K562 (cell line): ENCODE results near the gene SART1. TPM values are rescaled to one million over a fixed set of nuclear protein-coding genes. Genes with fewer than 3 reads are reported as not detected.
A peak's percentile ranks its signal among the peaks of the same experiment; 100 is the strongest.

Source experiments
- ATAC-seq: fragments of 200-7000 bp; cut with Tn5 transposase; 3 replicates; pipeline ENCODE4 v1.9.1; 2020; ENCODE audit warnings: moderate library complexity
- BruUV-seq: library from RNA; stranded (reverse); fragments of 400-500 nt; replicated peaks from 2 replicates; lab custom pipeline; 2021; lab: Mats Ljungman, UMichigan
- CTCF ChIA-PET: fragments of 300-600 bp; formaldehyde crosslinking; extraction: SDS; loops from one replicate; lab custom pipeline; 2021; ENCODE audit warnings: low intra/inter-chr PET ratio; lab: Yijun Ruan, JAX
- POLR2A ChIA-PET: fragments of 300-600, 350-650 bp; sonication (Branson Sonifier 250); formaldehyde crosslinking; extraction: SDS; loops from one replicate; lab custom pipeline; 2021; ENCODE audit warnings: antibody characterized with exemption, inconsistent platforms; lab: Yijun Ruan, JAX
- DNase-seq, 4 experiments: peaks; one replicate each; pipeline versions ENCODE4 v3.0.0 to v3.0.0-alpha.2; 2011 to 2018; ENCODE audit warnings: low spot score in 3 of 4, mixed read lengths in 3 of 4; ENCODE audit errors: extremely low read depth in 1 of 4
- FAIRE-seq: peaks from 2 replicates; lab custom pipeline; 2011; peaks lifted over from hg19 to GRCh38; lab: Jason Lieb, UNC
- H2AFZ ChIP-seq: 2 replicates; pipeline ENCODE4 v1.6.0; 2011; ENCODE audit warnings: low read depth, low read length, control low read depth, inconsistent platforms
- H3K27ac ChIP-seq: fragments of 200-600 bp; 3 replicates; pipeline ENCODE4 v1.8.0; 2011; ENCODE audit warnings: low read depth, mild to moderate bottlenecking, control low read depth, inconsistent platforms, low read length, moderate library complexity, mixed read lengths; ENCODE audit errors: extremely low read depth
- H3K27me3 ChIP-seq, 2 experiments: fragments of 300-600 bp in 1 of 2; 2 replicates in 1 of 2; 3 replicates in 1 of 2; pipeline versions ENCODE4 v1.6.0 to v1.8.0; 2011; ENCODE audit warnings: inconsistent platforms in 2 of 2, low read length in 2 of 2, mild to moderate bottlenecking in 1 of 2, mixed read lengths in 1 of 2, moderate library complexity in 1 of 2; ENCODE audit not compliant: control insufficient read depth in 2 of 2, insufficient read depth in 2 of 2
- H3K36me3 ChIP-seq: fragments of 300-600 bp; 3 replicates; pipeline ENCODE4 v1.8.0; 2011; ENCODE audit warnings: mild to moderate bottlenecking, low read length, inconsistent platforms; ENCODE audit not compliant: control insufficient read depth, insufficient read depth
- H3K4me1 ChIP-seq, 2 experiments: fragments of 200-600 bp in 1 of 2; replicated peaks in 1 of 2; 2 replicates in 1 of 2; 3 replicates in 1 of 2; pipeline versions ENCODE4 v1.5.1 to v1.8.0; 2011; ENCODE audit warnings: inconsistent platforms in 2 of 2, low read length in 2 of 2, mild to moderate bottlenecking in 1 of 2, mixed read lengths in 1 of 2, moderate library complexity in 1 of 2; ENCODE audit not compliant: control insufficient read depth in 2 of 2, insufficient read depth in 2 of 2
- H3K4me2 ChIP-seq: 2 replicates; pipeline ENCODE4 v1.6.1; 2011; ENCODE audit warnings: low read length, control low read depth, inconsistent platforms, mixed read lengths; ENCODE audit not compliant: insufficient read depth
- H3K4me3 ChIP-seq: fragments of 200-600 bp; sonication (generic), shearing (Covaris generic); 2 replicates; pipeline ENCODE4 v1.5.1; 2016; ENCODE audit warnings: control low read depth, inconsistent platforms
- H3K79me2 ChIP-seq: fragments of 200-600 bp; 3 replicates; pipeline ENCODE4 v1.8.0; 2011; ENCODE audit warnings: low read length, inconsistent platforms; ENCODE audit not compliant: control insufficient read depth, insufficient read depth
- H3K9ac ChIP-seq, 2 experiments: 2 replicates each; pipeline versions ENCODE4 v1.6.0 to v1.6.1; 2011; ENCODE audit warnings: low read depth in 2 of 2, low read length in 2 of 2, control low read depth in 1 of 2, inconsistent platforms in 1 of 2, mild to moderate bottlenecking in 1 of 2, mixed read lengths in 1 of 2; ENCODE audit not compliant: insufficient read depth in 1 of 2
- H3K9me1 ChIP-seq: one replicate; pipeline ENCODE4 v1.6.0; 2011; ENCODE audit warnings: inconsistent platforms, mild to moderate bottlenecking, low read length, moderate library complexity; ENCODE audit not compliant: control insufficient read depth, insufficient read depth
- H3K9me3 ChIP-seq: replicated peaks from 2 replicates; pipeline ENCODE4 v1.5.1; 2011; ENCODE audit warnings: low read depth, low read length, inconsistent platforms; ENCODE audit not compliant: control insufficient read depth, insufficient read depth
- H4K20me1 ChIP-seq: replicated peaks from 2 replicates; pipeline ENCODE4 v1.6.1; 2011; ENCODE audit warnings: low read length, inconsistent platforms, mixed read lengths; ENCODE audit not compliant: control insufficient read depth, insufficient read depth
- ERF ChIP-seq: fragments of 450-650 bp; formaldehyde crosslinking; IDR thresholded peaks from 2 replicates; pipeline ENCODE4 v1.4.0; 2020; ENCODE audit warnings: mild to moderate bottlenecking, mixed read lengths
- FOXK2 ChIP-seq, 2 experiments: fragments of 450-650 bp; IDR thresholded peaks in 1 of 2; conservative IDR thresholded peaks in 1 of 2; 2 replicates each; pipeline ENCODE4 v1.6.1; 2016; ENCODE audit warnings: low read depth in 2 of 2, mild to moderate bottlenecking in 1 of 2
- LEF1 ChIP-seq: fragments of 450-650 bp; IDR thresholded peaks from 2 replicates; pipeline ENCODE4 v1.6.1; 2016; ENCODE audit warnings: mild to moderate bottlenecking
- MAZ ChIP-seq, 2 experiments: fragments of 450-650 bp in 1 of 2; sonication (generic) in 1 of 2; formaldehyde crosslinking; IDR thresholded peaks in 1 of 2; conservative IDR thresholded peaks in 1 of 2; 2 replicates each; pipeline versions ENCODE4 v1.4.0 to v1.5.0; 2020; ENCODE audit warnings: mild to moderate bottlenecking in 1 of 2, missing genetic modification reagents in 1 of 2
- NFRKB ChIP-seq: fragments of 450-650 bp; IDR thresholded peaks from 2 replicates; pipeline ENCODE4 v1.6.1; 2016; ENCODE audit warnings: low read depth
- NR1H2 ChIP-seq: sonication (generic); formaldehyde crosslinking; IDR thresholded peaks from 2 replicates; pipeline ENCODE4 v1.4.0; 2020; ENCODE audit warnings: mild to moderate bottlenecking, missing genetic modification reagents
- PHF8 ChIP-seq: fragments of 200-600 bp; sonication (generic); IDR thresholded peaks from 2 replicates; pipeline ENCODE4 v1.6.1; 2012; ENCODE audit warnings: mixed run types, mild to moderate bottlenecking, inconsistent platforms, low read length, moderate library complexity, borderline replicate concordance
- SMARCA4 ChIP-seq: fragments of 450-650 bp; IDR thresholded peaks from 2 replicates; pipeline ENCODE4 v1.6.1; 2016
- STAG1 ChIP-seq: sonication (generic); formaldehyde crosslinking; IDR thresholded peaks from 2 replicates; pipeline ENCODE4 v1.5.0; 2020; ENCODE audit warnings: missing genetic modification reagents, borderline replicate concordance
- ZKSCAN1 ChIP-seq: fragments of 150-350 bp; IDR thresholded peaks from 2 replicates; pipeline ENCODE4 v1.6.1; 2016; ENCODE audit warnings: low read depth, low read length
- ZNF197 ChIP-seq: fragments of 200-800 bp; sonication (Bioruptor generic); IDR thresholded peaks from 2 replicates; pipeline ENCODE4 v1.6.1; 2016; ENCODE audit warnings: low read depth, missing genetic modification characterization, missing compliant biosample characterization
- ZNF384 ChIP-seq: IDR thresholded peaks from 2 replicates; pipeline ENCODE4 v1.6.1; 2012; ENCODE audit warnings: low read depth, low read length, improper control_type of control experiment
- WGBS: fragments of 100-300 bp; shearing (Covaris generic); methylation state at CpG from one replicate; pipeline ENCODE4 v1.1.6; 2016; ENCODE audit warnings: low coverage, mixed read lengths; ENCODE audit not compliant: insufficient coverage; ENCODE audit errors: missing lambda C conversion rate; 5-methylcytosine and 5-hydroxymethylcytosine counted together
- in situ Hi-C: fragments of 300-500 bp; cut with MboI; formaldehyde crosslinking; loops from 4 replicates; pipeline ENCODE4 v1.15.0; 2018; ENCODE audit warnings: inconsistent platforms, mixed read lengths
- intact Hi-C: fragments of 100-400 bp; cut with micrococcal nuclease; formaldehyde crosslinking; loops from 2 replicates; pipeline ENCODE4 v1.14.2; 2022
- polyA plus RNA-seq, 8 experiments: library from polyadenylated mRNA; depleted of rRNA in 4 of 8; stranded (reverse) in 5 of 8; unstranded in 3 of 8; fragments of >200 nt; fragmentation: Nextera tagmentation in 2 of 8; fragmentation: Illumina TruSeq in 1 of 8; extraction: Ambion mirVana in 2 of 8; extraction: Trizol in 1 of 8; gene quantifications; 2 replicates each; pipeline versions ENCODE4 v1.2.1 to v1.2.3, GENCODE V29; 2011 to 2014; ENCODE audit warnings: inconsistent platforms in 1 of 8, missing spikeins in 1 of 8
- total RNA-seq, 7 experiments: library from RNA; depleted of rRNA in 6 of 7; stranded (reverse); fragments of >200 nt in 6 of 7; fragmentation: Illumina TruSeq in 2 of 7; extraction: Trizol in 2 of 7; gene quantifications; 2 replicates each; pipeline versions ENCODE4 v1.2.1 to v1.2.3, GENCODE V29; 2011 to 2021; ENCODE audit warnings: low replicate concordance in 1 of 7
- TF ChIP-seq, protein P1 (sequence below): fragments of 450-650 bp; IDR thresholded peaks from 2 replicates; pipeline ENCODE4 v1.6.1; 2016; ENCODE audit warnings: antibody characterized with exemption
- TF ChIP-seq, protein P2 (sequence below): fragments of 200-800 bp; sonication (Bioruptor generic); IDR thresholded peaks from 2 replicates; pipeline ENCODE4 v1.6.1; 2017; ENCODE audit warnings: missing genetic modification characterization, missing compliant biosample characterization
- TF ChIP-seq, protein P3 (sequence below): fragments of 450-650 bp; IDR thresholded peaks from 2 replicates; pipeline ENCODE4 v1.6.1; 2017; ENCODE audit warnings: antibody characterized with exemption, mild to moderate bottlenecking

The SART1 gene
- total and polyA plus RNA-seq, 9 of the 15 experiments (the other 6 are each of a cell fraction or from before 2014, with no cell fraction given): 4.8 to 84.1 (median 31.7) TPM

DNA sequence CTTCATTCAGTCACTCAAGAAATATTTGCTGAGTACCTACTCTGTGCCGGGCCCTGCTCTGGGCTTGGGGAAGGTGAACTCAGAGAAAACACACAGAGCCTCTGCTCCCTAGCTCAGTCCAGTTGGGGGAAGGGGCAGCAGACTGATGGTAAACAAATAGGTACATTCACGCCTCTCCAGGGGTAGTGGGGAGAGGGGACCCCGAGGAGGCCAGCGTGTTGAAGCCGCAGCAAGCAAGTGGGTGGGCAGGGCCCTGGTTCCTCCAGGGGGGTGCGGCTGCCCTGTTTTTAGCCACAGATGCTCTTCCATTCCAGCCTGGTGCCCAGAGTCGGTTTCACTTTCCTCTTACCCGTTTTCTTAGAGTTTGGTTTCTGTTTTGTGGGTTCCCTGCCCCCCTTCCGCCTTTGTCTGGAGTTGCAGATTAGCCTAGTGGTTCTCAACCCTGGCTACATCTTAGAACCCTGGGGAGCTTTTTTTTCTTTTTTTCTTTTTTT, 33.6 kb upstream of the SART1 start:
- in situ Hi-C loops: no loop called here
- H2AFZ ChIP-seq: peak overlapping the region; percentile 85
- H3K9me3 ChIP-seq: no peaks in the 10 kb centered on the region
- intact Hi-C loops: no loop called here
- 43% methylated on average over 9 of the region's 9 CpGs for WGBS
- peaks cover 23 to 42% of the 10 kb centered on the region in 2 experiments; a peak in 4 of 5 replicates for H3K4me1 ChIP-seq
- peak overlapping the region; percentile 32 to 44; a peak in 3 of 4 replicates for H3K9ac ChIP-seq
- peaks cover 3% of the 10 kb centered on the region; the same call in 1 of the 3 replicates for H3K36me3 ChIP-seq
- H3K27ac ChIP-seq: peak overlapping the region; percentile 47
- no peaks in the 10 kb centered on the region for H4K20me1 ChIP-seq
- FAIRE-seq (no peak), DNase-seq (peak; percentile 14 to 64 (median 36)), ATAC-seq (peak; percentile 52)
- H3K4me2 ChIP-seq: peak overlapping the region; percentile 66
- POLR2A ChIA-PET: interaction anchor here (0.5 to 1.8 kb wide), 6 partner anchors 10 to 428 kb away, joined by 3 to 5 read pairs (median 3); partner anchors contain the start of gene CCDC85B
- CTCF ChIA-PET: no interaction called here
- no peaks in the 10 kb centered on the region for H3K9me1 ChIP-seq
- no peaks in the 10 kb centered on the region for H3K79me2 ChIP-seq
- H3K4me3 ChIP-seq: no peak overlapping the region; the same call in 1 of the 2 replicates
- no TSS peak for BruUV-seq
- no peaks in the 10 kb centered on the region for H3K27me3 ChIP-seq
- TF ChIP-seq SMARCA4: peak; percentile 65; the same call in 1 of the 2 replicates
- peak; percentile 74 for TF ChIP-seq LEF1
- TF ChIP-seq NFRKB: peak; percentile 55; the same call in 1 of the 2 replicates
- 0 out of 2 replicates have a peak, but pooled peaks have one; percentile 68 for TF ChIP-seq ERF (CRISPR knock-in tag)
- TF ChIP-seq, protein P1, sequence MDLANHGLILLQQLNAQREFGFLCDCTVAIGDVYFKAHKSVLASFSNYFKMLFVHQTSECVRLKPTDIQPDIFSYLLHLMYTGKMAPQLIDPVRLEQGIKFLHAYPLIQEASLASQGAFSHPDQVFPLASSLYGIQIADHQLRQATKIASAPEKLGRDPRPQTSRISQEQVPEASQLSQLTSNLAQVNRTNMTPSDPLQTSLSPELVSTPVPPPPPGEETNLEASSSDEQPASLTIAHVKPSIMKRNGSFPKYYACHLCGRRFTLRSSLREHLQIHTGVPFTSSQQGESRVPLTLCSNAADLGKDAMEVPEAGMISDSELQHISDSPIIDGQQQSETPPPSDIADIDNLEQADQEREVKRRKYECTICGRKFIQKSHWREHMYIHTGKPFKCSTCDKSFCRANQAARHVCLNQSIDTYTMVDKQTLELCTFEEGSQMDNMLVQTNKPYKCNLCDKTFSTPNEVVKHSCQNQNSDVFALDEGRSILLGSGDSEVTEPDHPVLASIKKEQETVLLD: peak; percentile 19; the same call in 1 of the 2 replicates
- peak; percentile 74 for TF ChIP-seq ZNF384
- TF ChIP-seq PHF8: peak; percentile 27; the same call in 1 of the 2 replicates
- TF ChIP-seq, protein P2, sequence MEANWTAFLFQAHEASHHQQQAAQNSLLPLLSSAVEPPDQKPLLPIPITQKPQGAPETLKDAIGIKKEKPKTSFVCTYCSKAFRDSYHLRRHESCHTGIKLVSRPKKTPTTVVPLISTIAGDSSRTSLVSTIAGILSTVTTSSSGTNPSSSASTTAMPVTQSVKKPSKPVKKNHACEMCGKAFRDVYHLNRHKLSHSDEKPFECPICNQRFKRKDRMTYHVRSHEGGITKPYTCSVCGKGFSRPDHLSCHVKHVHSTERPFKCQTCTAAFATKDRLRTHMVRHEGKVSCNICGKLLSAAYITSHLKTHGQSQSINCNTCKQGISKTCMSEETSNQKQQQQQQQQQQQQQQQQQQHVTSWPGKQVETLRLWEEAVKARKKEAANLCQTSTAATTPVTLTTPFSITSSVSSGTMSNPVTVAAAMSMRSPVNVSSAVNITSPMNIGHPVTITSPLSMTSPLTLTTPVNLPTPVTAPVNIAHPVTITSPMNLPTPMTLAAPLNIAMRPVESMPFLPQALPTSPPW (CRISPR knock-in tag): peak; percentile 83
- TF ChIP-seq ZNF197 (CRISPR knock-in tag): 0 out of 2 replicates have a peak, but pooled peaks have one; percentile 53
- TF ChIP-seq NR1H2: no peak
- TF ChIP-seq MAZ (CRISPR knock-in tag; conservative IDR thresholded peaks at IDR 0.05 in 1 of 2, IDR thresholded peaks at IDR 0.05 in 1 of 2): peak in 1 of 2 experiments; percentile 34; a peak in 1 of 4 replicates
- peak in 1 of 2 experiments; percentile 6; a peak in 1 of 4 replicates for TF ChIP-seq FOXK2 (conservative IDR thresholded peaks at IDR 0.05 in 1 of 2, IDR thresholded peaks at IDR 0.05 in 1 of 2; ENCODE audit: low read depth in 2 of 2)
- no peak for TF ChIP-seq STAG1
- TF ChIP-seq, protein P3, sequence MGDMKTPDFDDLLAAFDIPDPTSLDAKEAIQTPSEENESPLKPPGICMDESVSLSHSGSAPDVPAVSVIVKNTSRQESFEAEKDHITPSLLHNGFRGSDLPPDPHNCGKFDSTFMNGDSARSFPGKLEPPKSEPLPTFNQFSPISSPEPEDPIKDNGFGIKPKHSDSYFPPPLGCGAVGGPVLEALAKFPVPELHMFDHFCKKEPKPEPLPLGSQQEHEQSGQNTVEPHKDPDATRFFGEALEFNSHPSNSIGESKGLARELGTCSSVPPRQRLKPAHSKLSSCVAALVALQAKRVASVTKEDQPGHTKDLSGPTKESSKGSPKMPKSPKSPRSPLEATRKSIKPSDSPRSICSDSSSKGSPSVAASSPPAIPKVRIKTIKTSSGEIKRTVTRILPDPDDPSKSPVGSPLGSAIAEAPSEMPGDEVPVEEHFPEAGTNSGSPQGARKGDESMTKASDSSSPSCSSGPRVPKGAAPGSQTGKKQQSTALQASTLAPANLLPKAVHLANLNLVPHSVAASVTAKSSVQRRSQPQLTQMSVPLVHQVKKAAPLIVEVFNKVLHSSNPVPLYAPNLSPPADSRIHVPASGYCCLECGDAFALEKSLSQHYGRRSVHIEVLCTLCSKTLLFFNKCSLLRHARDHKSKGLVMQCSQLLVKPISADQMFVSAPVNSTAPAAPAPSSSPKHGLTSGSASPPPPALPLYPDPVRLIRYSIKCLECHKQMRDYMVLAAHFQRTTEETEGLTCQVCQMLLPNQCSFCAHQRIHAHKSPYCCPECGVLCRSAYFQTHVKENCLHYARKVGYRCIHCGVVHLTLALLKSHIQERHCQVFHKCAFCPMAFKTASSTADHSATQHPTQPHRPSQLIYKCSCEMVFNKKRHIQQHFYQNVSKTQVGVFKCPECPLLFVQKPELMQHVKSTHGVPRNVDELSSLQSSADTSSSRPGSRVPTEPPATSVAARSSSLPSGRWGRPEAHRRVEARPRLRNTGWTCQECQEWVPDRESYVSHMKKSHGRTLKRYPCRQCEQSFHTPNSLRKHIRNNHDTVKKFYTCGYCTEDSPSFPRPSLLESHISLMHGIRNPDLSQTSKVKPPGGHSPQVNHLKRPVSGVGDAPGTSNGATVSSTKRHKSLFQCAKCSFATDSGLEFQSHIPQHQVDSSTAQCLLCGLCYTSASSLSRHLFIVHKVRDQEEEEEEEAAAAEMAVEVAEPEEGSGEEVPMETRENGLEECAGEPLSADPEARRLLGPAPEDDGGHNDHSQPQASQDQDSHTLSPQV: peak; percentile 71; the same call in 1 of the 2 replicates
- 0 out of 2 replicates have a peak, but pooled peaks have one; percentile 42 for TF ChIP-seq ZKSCAN1
